Adrenal gland (tissue), 5 donors: ENCODE data around the gene IGF2R.

Source experiments
- CTCF ChIP-seq, 6 experiments: fragments of 450-650 bp in 4 of 6; fragments of 200-600 bp in 2 of 6; sonication (generic) in 1 of 6; IDR thresholded peaks; 1 replicate in 5 of 6; 2 replicates in 1 of 6; pipeline versions ENCODE4 v1.5.1 to v1.8.0; 2016 to 2021; ENCODE audit warnings: antibody characterized with exemption in 6 of 6, mild to moderate bottlenecking in 2 of 6, moderate library complexity in 1 of 6
- POLR2A ChIP-seq, 2 donors: fragments of 450-650 bp; IDR thresholded peaks; one replicate each; pipeline ENCODE4 v1.6.1; 2017; ENCODE audit warnings: antibody characterized with exemption in 2 of 2, mild to moderate bottlenecking in 2 of 2, moderate library complexity in 1 of 2
- donor health status: DM: no; HTN: no; CAD: no.

- TF ChIP-seq CTCF (IDR thresholded peaks at IDR 0.05) (no peak), POLR2A (IDR thresholded peaks at IDR 0.05) (no peak)
These were observed 9.6 kb downstream of the IGF2R start for GRCh38 chr6:159978291-159979135.
